ENCODE results near the gene HENMT1.

The HENMT1 gene

DNA sequence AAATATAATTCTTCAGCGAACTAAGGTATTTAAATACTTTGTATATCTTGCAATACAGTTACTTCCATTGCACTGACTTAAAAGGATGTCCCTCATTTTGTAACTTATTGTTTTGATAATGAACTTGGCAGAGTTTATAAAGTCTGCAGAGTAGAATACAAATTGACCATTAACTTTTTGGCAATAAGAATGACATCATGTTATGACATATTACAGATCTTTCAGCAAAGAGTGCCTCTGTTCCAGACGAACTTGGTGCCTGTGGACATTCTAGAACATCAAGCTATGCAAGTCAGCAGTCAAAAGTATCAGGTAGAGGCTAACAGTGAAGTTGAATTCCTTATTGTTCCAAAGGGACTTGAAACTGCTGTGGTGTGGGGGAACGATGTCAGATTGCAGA, 32.9 kb downstream of the HENMT1 start:
- no peaks in the 10 kb centered on the region for H3K4me1 ChIP-seq (ENCODE audit: control insufficient read depth, insufficient read depth, low read length, poor library complexity, severe bottlenecking)
- H3K36me3 ChIP-seq (ENCODE audit: control insufficient read depth, insufficient read depth, low read length) = peaks cover 27% of the 10 kb centered on the region
- H3K27ac ChIP-seq (ENCODE audit: low read depth, low read length, severe bottlenecking) = no peak overlapping the region
- no peaks in the 10 kb centered on the region for H3K9me3 ChIP-seq (ENCODE audit: control insufficient read depth, low read length)
- no peak overlapping the region for H3K4me3 ChIP-seq (ENCODE audit: extremely low read depth, insufficient read depth, low read length, poor library complexity, severe bottlenecking)
- 82 to 94% methylated on average over 2 of the region's 3 CpGs for WGBS, 2 experiments (ENCODE audit: insufficient coverage in 2 of 2)

DNA sequence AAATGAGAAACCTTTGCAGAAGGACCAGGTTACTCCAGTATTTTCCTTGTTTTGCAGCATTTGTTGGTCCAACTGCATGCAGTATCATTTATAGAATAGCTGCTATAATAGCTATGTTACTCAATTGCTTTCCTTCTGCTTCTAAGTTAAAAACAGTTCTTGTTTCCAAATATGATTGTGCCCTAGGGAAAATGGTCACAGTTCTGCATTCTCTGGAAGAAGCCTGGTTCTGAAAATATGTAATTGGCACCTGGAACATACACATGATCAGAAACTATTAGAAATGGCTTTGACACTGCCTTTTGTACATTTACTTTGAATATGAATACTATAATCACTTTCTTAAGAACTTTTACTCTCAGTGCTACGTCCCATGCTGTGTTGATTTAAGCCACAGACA, 33.6 kb downstream of the HENMT1 start:
- Histone ChIP-seq H3K27ac (ENCODE audit: low read depth, low read length, severe bottlenecking) (no peak overlapping the region), H3K36me3 (ENCODE audit: control insufficient read depth, insufficient read depth, low read length) (peaks cover 25% of the 10 kb centered on the region), H3K4me1 (ENCODE audit: control insufficient read depth, insufficient read depth, low read length, poor library complexity, severe bottlenecking) (no peaks in the 10 kb centered on the region), H3K9me3 (ENCODE audit: control insufficient read depth, low read length) (no peaks in the 10 kb centered on the region), H3K4me3 (ENCODE audit: extremely low read depth, insufficient read depth, low read length, poor library complexity, severe bottlenecking) (no peak overlapping the region)
- 100% methylated on average over 1 of the region's 1 CpG; no CpG with 5 or more reads in 1 of the 2 experiments for WGBS, 2 experiments (ENCODE audit: insufficient coverage in 2 of 2)

DNA sequence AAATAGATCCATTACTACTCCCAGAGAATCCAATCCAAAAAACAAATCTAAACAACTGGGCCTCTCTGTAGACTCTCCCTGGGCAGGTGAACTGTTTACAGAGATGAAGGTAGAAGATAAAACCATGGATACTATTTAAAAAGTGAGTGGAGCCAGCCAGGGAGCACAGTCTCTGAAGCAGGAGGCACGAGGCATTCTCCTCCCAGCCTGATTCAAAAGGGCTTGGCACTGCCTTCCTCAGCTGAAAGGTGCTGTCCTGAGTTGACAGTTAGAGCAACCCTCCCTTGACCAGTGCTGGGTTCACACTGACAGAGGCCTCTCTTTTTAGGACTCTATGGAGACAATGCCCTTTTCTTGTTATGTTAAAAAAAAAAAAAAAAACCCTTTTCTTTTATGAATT, 36.8 kb downstream of the HENMT1 start:
- 91 to 100% methylated on average over 1 of the region's 1 CpG for WGBS, 2 experiments (ENCODE audit: insufficient coverage in 2 of 2)
- Histone ChIP-seq H3K4me1 (ENCODE audit: control insufficient read depth, insufficient read depth, low read length, poor library complexity, severe bottlenecking) (no peaks in the 10 kb centered on the region), H3K9me3 (ENCODE audit: control insufficient read depth, low read length) (no peaks in the 10 kb centered on the region), H3K4me3 (ENCODE audit: extremely low read depth, insufficient read depth, low read length, poor library complexity, severe bottlenecking) (no peak overlapping the region), H3K27ac (ENCODE audit: low read depth, low read length, severe bottlenecking) (no peak overlapping the region), H3K36me3 (ENCODE audit: control insufficient read depth, insufficient read depth, low read length) (peaks cover 15% of the 10 kb centered on the region)

- Histone ChIP-seq H3K27ac (ENCODE audit: low read depth, low read length, severe bottlenecking) (no peak overlapping the region), H3K4me1 (ENCODE audit: control insufficient read depth, insufficient read depth, low read length, poor library complexity, severe bottlenecking) (no peaks in the 10 kb centered on the region), H3K4me3 (ENCODE audit: extremely low read depth, insufficient read depth, low read length, poor library complexity, severe bottlenecking) (no peak overlapping the region), H3K36me3 (ENCODE audit: control insufficient read depth, insufficient read depth, low read length) (peaks cover 20% of the 10 kb centered on the region), H3K9me3 (ENCODE audit: control insufficient read depth, low read length) (no peaks in the 10 kb centered on the region)
- WGBS, 2 experiments (ENCODE audit: insufficient coverage in 2 of 2) = 97 to 100% methylated on average over 2 of the region's 2 CpGs
Measured at GRCh38 chr1:108617724-108618056, 43.2 kb downstream of the HENMT1 start.

GRCh38 chr1:108617008-108617723, 43.7 kb downstream of the HENMT1 start:
- Histone ChIP-seq H3K4me3 (ENCODE audit: extremely low read depth, insufficient read depth, low read length, poor library complexity, severe bottlenecking) (no peak overlapping the region), H3K27ac (ENCODE audit: low read depth, low read length, severe bottlenecking) (no peak overlapping the region), H3K36me3 (ENCODE audit: control insufficient read depth, insufficient read depth, low read length) (peaks cover 26% of the 10 kb centered on the region), H3K9me3 (ENCODE audit: control insufficient read depth, low read length) (no peaks in the 10 kb centered on the region), H3K4me1 (ENCODE audit: control insufficient read depth, insufficient read depth, low read length, poor library complexity, severe bottlenecking) (no peaks in the 10 kb centered on the region)
- WGBS, 2 experiments (ENCODE audit: insufficient coverage in 2 of 2) = 88 to 92% methylated on average over 6 to 8 of the region's 8 CpGs

- Histone ChIP-seq H3K27ac (ENCODE audit: low read depth, low read length, severe bottlenecking) (no peak overlapping the region), H3K36me3 (ENCODE audit: control insufficient read depth, insufficient read depth, low read length) (peaks cover 26% of the 10 kb centered on the region), H3K4me1 (ENCODE audit: control insufficient read depth, insufficient read depth, low read length, poor library complexity, severe bottlenecking) (no peaks in the 10 kb centered on the region), H3K4me3 (ENCODE audit: extremely low read depth, insufficient read depth, low read length, poor library complexity, severe bottlenecking) (no peak overlapping the region), H3K9me3 (ENCODE audit: control insufficient read depth, low read length) (no peaks in the 10 kb centered on the region)
- 50 to 88% methylated on average over 1 to 2 of the region's 2 CpGs for WGBS, 2 experiments (ENCODE audit: insufficient coverage in 2 of 2)
Measured at GRCh38 chr1:108615544-108615943, 45.3 kb downstream of the HENMT1 start.

DNA sequence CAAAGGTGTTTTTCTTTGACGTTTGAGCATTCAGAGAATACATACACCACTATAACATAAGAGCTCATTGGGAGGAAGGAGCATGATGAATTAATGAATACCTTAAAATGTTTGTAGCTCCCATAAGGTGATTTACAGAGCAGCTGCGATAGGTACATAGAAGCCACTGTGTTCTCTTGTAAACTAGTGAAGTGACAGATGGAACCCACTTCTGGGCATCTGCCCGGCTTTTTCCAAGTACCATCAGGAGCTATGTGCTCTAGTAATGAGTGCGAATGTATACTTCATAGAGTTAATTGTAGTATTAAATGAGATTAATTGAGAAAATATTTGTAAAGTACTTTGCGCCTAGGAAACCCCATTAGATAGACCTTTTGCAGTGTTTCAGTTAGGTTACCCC, 48.4 kb downstream of the HENMT1 start:
- Histone ChIP-seq H3K9me3 (ENCODE audit: control insufficient read depth, low read length) (no peaks in the 10 kb centered on the region), H3K4me3 (ENCODE audit: extremely low read depth, insufficient read depth, low read length, poor library complexity, severe bottlenecking) (no peak overlapping the region)
- 89 to 94% methylated on average over 4 of the region's 5 CpGs for WGBS, 2 experiments (ENCODE audit: insufficient coverage in 2 of 2)

DNA sequence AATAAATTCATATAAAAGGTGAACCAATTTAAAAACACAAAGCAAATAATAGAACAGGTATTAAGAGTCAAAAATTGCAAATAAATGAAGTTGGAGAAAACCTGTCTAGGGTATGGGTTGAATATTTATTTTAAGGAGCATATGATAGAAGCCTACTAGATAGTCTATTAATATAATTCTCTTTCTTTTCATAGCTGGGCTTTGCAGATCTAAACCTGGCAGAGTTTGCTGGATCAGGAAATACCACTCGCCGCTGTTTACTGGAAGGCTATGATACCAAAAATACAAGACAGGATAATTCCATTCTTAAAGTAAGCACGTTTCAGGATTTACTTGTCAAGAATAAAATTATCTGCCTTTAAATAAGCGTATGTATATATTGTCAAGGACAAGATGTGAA, 48.9 kb downstream of the HENMT1 start:
- Histone ChIP-seq H3K27ac (ENCODE audit: low read depth, low read length, severe bottlenecking) (no peak overlapping the region), H3K4me3 (ENCODE audit: extremely low read depth, insufficient read depth, low read length, poor library complexity, severe bottlenecking) (no peak overlapping the region), H3K9me3 (ENCODE audit: control insufficient read depth, low read length) (no peaks in the 10 kb centered on the region), H3K36me3 (ENCODE audit: control insufficient read depth, insufficient read depth, low read length) (peaks cover 18% of the 10 kb centered on the region), H3K4me1 (ENCODE audit: control insufficient read depth, insufficient read depth, low read length, poor library complexity, severe bottlenecking) (no peaks in the 10 kb centered on the region)
- WGBS, 2 experiments (ENCODE audit: insufficient coverage in 2 of 2) = 92% methylated on average over 2 of the region's 4 CpGs; no CpG with 5 or more reads in 1 of the 2 experiments

More for the DNA sequence above, 48.4 kb downstream of the HENMT1 start:
- Histone ChIP-seq H3K4me1 (ENCODE audit: control insufficient read depth, insufficient read depth, low read length, poor library complexity, severe bottlenecking) (no peaks in the 10 kb centered on the region), H3K27ac (ENCODE audit: low read depth, low read length, severe bottlenecking) (no peak overlapping the region), H3K36me3 (ENCODE audit: control insufficient read depth, insufficient read depth, low read length) (peaks cover 20% of the 10 kb centered on the region)

GRCh38 chr1:108610073-108610472, 50.8 kb downstream of the HENMT1 start:
- Histone ChIP-seq H3K27ac (ENCODE audit: low read depth, low read length, severe bottlenecking) (no peak overlapping the region), H3K4me1 (ENCODE audit: control insufficient read depth, insufficient read depth, low read length, poor library complexity, severe bottlenecking) (no peaks in the 10 kb centered on the region), H3K36me3 (ENCODE audit: control insufficient read depth, insufficient read depth, low read length) (peaks cover 18% of the 10 kb centered on the region), H3K4me3 (ENCODE audit: extremely low read depth, insufficient read depth, low read length, poor library complexity, severe bottlenecking) (no peak overlapping the region), H3K9me3 (ENCODE audit: control insufficient read depth, low read length) (no peaks in the 10 kb centered on the region)
- WGBS, 2 experiments (ENCODE audit: insufficient coverage in 2 of 2) = 90 to 100% methylated on average over 2 of the region's 2 CpGs

- Histone ChIP-seq H3K4me3 (ENCODE audit: extremely low read depth, insufficient read depth, low read length, poor library complexity, severe bottlenecking) (no peak overlapping the region), H3K27ac (ENCODE audit: low read depth, low read length, severe bottlenecking) (no peak overlapping the region), H3K36me3 (ENCODE audit: control insufficient read depth, insufficient read depth, low read length) (peaks cover 18% of the 10 kb centered on the region), H3K4me1 (ENCODE audit: control insufficient read depth, insufficient read depth, low read length, poor library complexity, severe bottlenecking) (no peaks in the 10 kb centered on the region), H3K9me3 (ENCODE audit: control insufficient read depth, low read length) (no peaks in the 10 kb centered on the region)
- WGBS, 2 experiments (ENCODE audit: insufficient coverage in 2 of 2) = 92% methylated on average over 9 of the region's 11 CpGs
Measured at GRCh38 chr1:108609483-108610049, 51.3 kb downstream of the HENMT1 start.

GRCh38 chr1:108606478-108606877, 54.4 kb downstream of the HENMT1 start:
- no peak overlapping the region for H3K27ac ChIP-seq (ENCODE audit: low read depth, low read length, severe bottlenecking)
- no peak overlapping the region for H3K4me3 ChIP-seq (ENCODE audit: extremely low read depth, insufficient read depth, low read length, poor library complexity, severe bottlenecking)
- no peaks in the 10 kb centered on the region for H3K4me1 ChIP-seq (ENCODE audit: control insufficient read depth, insufficient read depth, low read length, poor library complexity, severe bottlenecking)
- no peaks in the 10 kb centered on the region for H3K9me3 ChIP-seq (ENCODE audit: control insufficient read depth, low read length)
- peaks cover 9% of the 10 kb centered on the region for H3K36me3 ChIP-seq (ENCODE audit: control insufficient read depth, insufficient read depth, low read length)

Data from mesodermal cell (in vitro differentiated cells).